ENCODE measurements around the gene OR13H1.
"Not testable (repeated sequence)": the region's sequence is repeated elsewhere in the genome, so short reads cannot be mapped to it uniquely, and the experiment has no call there.

Gene OR13H1

GRCh38 chrX:131577413-131577812, 33.5 kb downstream of the OR13H1 start:
- no peak for DNase-seq
- no peak overlapping the region for H3K18ac ChIP-seq (ENCODE audit: low read depth in 1 of 2, low read length in 2 of 2)
- peak overlapping the region; percentile 44 for H2BK5ac ChIP-seq (ENCODE audit: low read depth, low read length, poor library complexity, severe bottlenecking)
- no peak overlapping the region for H3K4ac ChIP-seq (ENCODE audit: low read depth in 1 of 2, low read length in 2 of 2)
- H3K36me3 ChIP-seq (ENCODE audit: control insufficient read depth in 1 of 2, insufficient read depth in 2 of 2, low read depth in 1 of 2, low read length in 2 of 2) = no peaks in the 10 kb centered on the region
- no peak overlapping the region for H4K8ac ChIP-seq (ENCODE audit: low read length)
- H2BK12ac ChIP-seq (ENCODE audit: low read length in 2 of 2) = no peak overlapping the region
- H3K9me3 ChIP-seq (ENCODE audit: control insufficient read depth, low read length) = no peaks in the 10 kb centered on the region
- peak overlapping the region; percentile 56 for H3K4me2 ChIP-seq (ENCODE audit: low read length, poor library complexity, severe bottlenecking)
- no peak overlapping the region for H3K14ac ChIP-seq (ENCODE audit: low read length in 2 of 2)
- no peak overlapping the region for H2AK5ac ChIP-seq (ENCODE audit: low read length, severe bottlenecking)
- H2BK120ac ChIP-seq (ENCODE audit: low read depth, low read length) = no peak overlapping the region
- no peak overlapping the region for H3K4me3 ChIP-seq (ENCODE audit: insufficient read depth in 1 of 2, low read depth in 1 of 2, low read length in 2 of 2)
- H4K91ac ChIP-seq (ENCODE audit: low read length) = no peak overlapping the region
- H3K4me1 ChIP-seq (ENCODE audit: control insufficient read depth, insufficient read depth, low read depth, low read length) = no peaks in the 10 kb centered on the region
- no peak overlapping the region for H3K23ac ChIP-seq (ENCODE audit: low read length in 2 of 2)
- H2AFZ ChIP-seq (ENCODE audit: low read depth, low read length) = no peak overlapping the region
- no peaks in the 10 kb centered on the region for H3K79me1 ChIP-seq (replicated peaks; ENCODE audit: low read length, poor library complexity, severe bottlenecking)
- H3K27me3 ChIP-seq (ENCODE audit: control insufficient read depth in 1 of 2, insufficient read depth in 1 of 2, low read length in 2 of 2) = peaks cover 0 to 14% of the 10 kb centered on the region in 2 experiments
- no peak overlapping the region for H3K9ac ChIP-seq (ENCODE audit: low read length)
- no peak overlapping the region for H2BK15ac ChIP-seq (ENCODE audit: low read depth, poor library complexity, severe bottlenecking)
- peak overlapping the region; percentile 14 for H3K27ac ChIP-seq (ENCODE audit: low read length, poor library complexity, severe bottlenecking)

GRCh38 chrX:131577999-131578734, 34.3 kb downstream of the OR13H1 start:
- H3K9ac ChIP-seq (ENCODE audit: low read length) = no peak overlapping the region
- no peak overlapping the region for H3K23ac ChIP-seq (ENCODE audit: low read length in 2 of 2)
- no peak overlapping the region for H3K14ac ChIP-seq (ENCODE audit: low read length in 2 of 2)
- H4K91ac ChIP-seq (ENCODE audit: low read length) = no peak overlapping the region
- H3K9me3 ChIP-seq (ENCODE audit: control insufficient read depth, low read length) = no peaks in the 10 kb centered on the region
- no peak overlapping the region for H2AFZ ChIP-seq (ENCODE audit: low read depth, low read length)
- H3K4me3 ChIP-seq (ENCODE audit: insufficient read depth in 1 of 2, low read depth in 1 of 2, low read length in 2 of 2) = peak overlapping the region in 1 of 2 experiments; percentile 17
- no peak overlapping the region for H3K27ac ChIP-seq (ENCODE audit: low read length, poor library complexity, severe bottlenecking)
- no peak overlapping the region for H3K4me2 ChIP-seq (ENCODE audit: low read length, poor library complexity, severe bottlenecking)
- no peaks in the 10 kb centered on the region for H3K4me1 ChIP-seq (ENCODE audit: control insufficient read depth, insufficient read depth, low read depth, low read length)
- no peaks in the 10 kb centered on the region for H3K79me1 ChIP-seq (replicated peaks; ENCODE audit: low read length, poor library complexity, severe bottlenecking)
- DNase-seq = no peak
- H2BK5ac ChIP-seq (ENCODE audit: low read depth, low read length, poor library complexity, severe bottlenecking) = no peak overlapping the region
- no peak overlapping the region for H4K8ac ChIP-seq (ENCODE audit: low read length)
- 82% methylated on average over 6 of the region's 11 CpGs for WGBS
- H2BK15ac ChIP-seq (ENCODE audit: low read depth, poor library complexity, severe bottlenecking) = no peak overlapping the region
- no peak overlapping the region for H2BK120ac ChIP-seq (ENCODE audit: low read depth, low read length)
- no peak overlapping the region for H3K18ac ChIP-seq (ENCODE audit: low read depth in 1 of 2, low read length in 2 of 2)
- H3K27me3 ChIP-seq (ENCODE audit: control insufficient read depth in 1 of 2, insufficient read depth in 1 of 2, low read length in 2 of 2) = peaks cover 0 to 9% of the 10 kb centered on the region in 2 experiments
- H3K4ac ChIP-seq (ENCODE audit: low read depth in 1 of 2, low read length in 2 of 2) = no peak overlapping the region
- H3K36me3 ChIP-seq (ENCODE audit: control insufficient read depth in 1 of 2, insufficient read depth in 2 of 2, low read depth in 1 of 2, low read length in 2 of 2) = no peaks in the 10 kb centered on the region
- no peak overlapping the region for H2AK5ac ChIP-seq (ENCODE audit: low read length, severe bottlenecking)
- H2BK12ac ChIP-seq (ENCODE audit: low read length in 2 of 2) = no peak overlapping the region

GRCh38 chrX:131578735-131579367, 35.0 kb downstream of the OR13H1 start:
- not testable (repeated sequence) for H4K8ac ChIP-seq (ENCODE audit: low read length)

GRCh38 chrX:131588995-131589394, 45.1 kb downstream of the OR13H1 start:
- peak; percentile 73 for DNase-seq
- no peaks in the 10 kb centered on the region for H3K9me3 ChIP-seq (ENCODE audit: control insufficient read depth, low read length)
- H2BK15ac ChIP-seq (ENCODE audit: low read depth, poor library complexity, severe bottlenecking) = no peak overlapping the region
- H3K27ac ChIP-seq (ENCODE audit: low read length, poor library complexity, severe bottlenecking) = no peak overlapping the region
- no peak overlapping the region for H4K91ac ChIP-seq (ENCODE audit: low read length)
- H3K4me1 ChIP-seq (ENCODE audit: control insufficient read depth, insufficient read depth, low read depth, low read length) = no peaks in the 10 kb centered on the region
- H3K18ac ChIP-seq (ENCODE audit: low read depth in 1 of 2, low read length in 2 of 2) = no peak overlapping the region
- no peak overlapping the region for H3K4ac ChIP-seq (ENCODE audit: low read depth in 1 of 2, low read length in 2 of 2)
- H3K36me3 ChIP-seq (ENCODE audit: control insufficient read depth in 1 of 2, insufficient read depth in 2 of 2, low read depth in 1 of 2, low read length in 2 of 2) = no peaks in the 10 kb centered on the region
- no peak overlapping the region for H2BK5ac ChIP-seq (ENCODE audit: low read depth, low read length, poor library complexity, severe bottlenecking)
- WGBS = no CpG with 5 or more reads among the region's 4 CpGs
- H3K4me3 ChIP-seq (ENCODE audit: insufficient read depth in 1 of 2, low read depth in 1 of 2, low read length in 2 of 2) = no peak overlapping the region
- no peak overlapping the region for H2AFZ ChIP-seq (ENCODE audit: low read depth, low read length)
- H3K4me2 ChIP-seq (ENCODE audit: low read length, poor library complexity, severe bottlenecking) = no peak overlapping the region
- H2AK5ac ChIP-seq (ENCODE audit: low read length, severe bottlenecking) = no peak overlapping the region
- no peak overlapping the region for H4K8ac ChIP-seq (ENCODE audit: low read length)
- H3K23ac ChIP-seq (ENCODE audit: low read length in 2 of 2) = no peak overlapping the region
- H3K27me3 ChIP-seq (ENCODE audit: control insufficient read depth in 1 of 2, insufficient read depth in 1 of 2, low read length in 2 of 2) = peaks cover 0 to 19% of the 10 kb centered on the region in 2 experiments
- H3K14ac ChIP-seq (ENCODE audit: low read length in 2 of 2) = no peak overlapping the region
- no peaks in the 10 kb centered on the region for H3K79me1 ChIP-seq (replicated peaks; ENCODE audit: low read length, poor library complexity, severe bottlenecking)
- no peak overlapping the region for H3K9ac ChIP-seq (ENCODE audit: low read length)
- no peak overlapping the region for H2BK12ac ChIP-seq (ENCODE audit: low read length in 2 of 2)
- no peak overlapping the region for H2BK120ac ChIP-seq (ENCODE audit: low read depth, low read length)

More at GRCh38 chrX:131578735-131579367, 35.0 kb downstream of the OR13H1 start:
- 83% methylated on average over 3 of the region's 34 CpGs for WGBS
- not testable (repeated sequence) for H3K4ac ChIP-seq (ENCODE audit: low read depth in 1 of 2, low read length in 2 of 2); H3K27ac ChIP-seq (ENCODE audit: low read length, poor library complexity, severe bottlenecking); H3K4me2 ChIP-seq (ENCODE audit: low read length, poor library complexity, severe bottlenecking); H3K4me1 ChIP-seq (ENCODE audit: control insufficient read depth, insufficient read depth, low read depth, low read length); H3K14ac ChIP-seq (ENCODE audit: low read length in 2 of 2); H2AK5ac ChIP-seq (ENCODE audit: low read length, severe bottlenecking); H3K18ac ChIP-seq (ENCODE audit: low read depth in 1 of 2, low read length in 2 of 2); H3K27me3 ChIP-seq (ENCODE audit: control insufficient read depth in 1 of 2, insufficient read depth in 1 of 2, low read length in 2 of 2); H2BK120ac ChIP-seq (ENCODE audit: low read depth, low read length); H3K36me3 ChIP-seq (ENCODE audit: control insufficient read depth in 1 of 2, insufficient read depth in 2 of 2, low read depth in 1 of 2, low read length in 2 of 2); H2BK12ac ChIP-seq (ENCODE audit: low read length in 2 of 2); DNase-seq; H2AFZ ChIP-seq (ENCODE audit: low read depth, low read length); H3K9me3 ChIP-seq (ENCODE audit: control insufficient read depth, low read length); H3K79me1 ChIP-seq (replicated peaks; ENCODE audit: low read length, poor library complexity, severe bottlenecking); H3K23ac ChIP-seq (ENCODE audit: low read length in 2 of 2); H4K91ac ChIP-seq (ENCODE audit: low read length); H2BK5ac ChIP-seq (ENCODE audit: low read depth, low read length, poor library complexity, severe bottlenecking); H3K9ac ChIP-seq (ENCODE audit: low read length); H2BK15ac ChIP-seq (ENCODE audit: low read depth, poor library complexity, severe bottlenecking)
- peak overlapping the region in 1 of 2 experiments; percentile 17 for H3K4me3 ChIP-seq (ENCODE audit: insufficient read depth in 1 of 2, low read depth in 1 of 2, low read length in 2 of 2)

Data from mesenchymal stem cell (in vitro differentiated cells and primary cell).